Neural progenitor cell (in vitro differentiated cells): ENCODE measurements around the gene COL6A5. TPM values are rescaled to one million over a fixed set of nuclear protein-coding genes. Genes with fewer than 3 reads are reported as not detected.

Experiments used
- DNase-seq: peaks from one replicate; pipeline ENCODE4 v3.0.0-alpha.2; 2016; ENCODE audit warnings: low spot score
- H2AFZ ChIP-seq: fragments of 200-600 bp; sonication (generic); replicated peaks from 2 replicates; pipeline ENCODE4 v1.6.1; 2016; ENCODE audit warnings: antibody characterized with exemption
- H3F3A ChIP-seq: fragments of 200-600 bp; sonication (generic); 2 replicates; pipeline ENCODE4 v1.6.1; 2016; ENCODE audit warnings: antibody characterized with exemption, low read depth
- H3K27ac ChIP-seq: fragments of 200-600 bp; sonication (generic); 2 replicates; pipeline ENCODE4 v1.5.1; 2016; ENCODE audit warnings: mild to moderate bottlenecking
- H3K27me3 ChIP-seq: fragments of 200-600 bp; sonication (generic); 2 replicates; pipeline ENCODE4 v1.6.1; 2016; ENCODE audit warnings: mild to moderate bottlenecking, moderate library complexity
- H3K36me3 ChIP-seq: fragments of 200-600 bp; sonication (generic); 2 replicates; pipeline ENCODE4 v1.5.1; 2016
- H3K4me1 ChIP-seq: fragments of 200-600 bp; sonication (generic); 2 replicates; pipeline ENCODE4 v1.6.1; 2016; ENCODE audit warnings: mixed run types
- H3K4me2 ChIP-seq: fragments of 200-600 bp; sonication (generic); 2 replicates; pipeline ENCODE4 v1.6.1; 2016
- H3K4me3 ChIP-seq: fragments of 200-600 bp; sonication (generic); 2 replicates; pipeline ENCODE4 v1.5.1; 2016
- H3K79me2 ChIP-seq: fragments of 200-600 bp; sonication (generic); 2 replicates; pipeline ENCODE4 v1.6.1; 2016; ENCODE audit warnings: low read depth
- H3K9ac ChIP-seq: fragments of 200-600 bp; sonication (generic); 2 replicates; pipeline ENCODE4 v1.6.1; 2016
- H3K9me3 ChIP-seq: fragments of 200-600 bp; sonication (generic); 2 replicates; pipeline ENCODE4 v1.5.1; 2016; ENCODE audit warnings: low read depth
- H4K20me1 ChIP-seq: fragments of 200-600 bp; sonication (generic); 2 replicates; pipeline ENCODE4 v1.6.1; 2016; ENCODE audit warnings: low read depth
- H3K27ac Mint-ChIP-seq: 3 replicates; pipeline ENCODE4 v1.8.0; 2021; ENCODE audit warnings: mixed read lengths
- H3K27me3 Mint-ChIP-seq: 2 replicates; pipeline ENCODE4 v1.8.0; 2022; ENCODE audit warnings: low read depth, mild to moderate bottlenecking, inconsistent platforms, moderate library complexity, mixed read lengths; ENCODE audit not compliant: insufficient read depth
- H3K36me3 Mint-ChIP-seq: 3 replicates; pipeline ENCODE4 v1.8.0; 2021; ENCODE audit warnings: mixed read lengths
- H3K4me1 Mint-ChIP-seq: 3 replicates; pipeline ENCODE4 v1.8.0; 2021; ENCODE audit warnings: mixed read lengths
- H3K4me3 Mint-ChIP-seq: 3 replicates; pipeline ENCODE4 v1.8.0; 2021; ENCODE audit warnings: mild to moderate bottlenecking, moderate library complexity, mixed read lengths
- H3K9me3 Mint-ChIP-seq: 3 replicates; pipeline ENCODE4 v1.8.0; 2020; ENCODE audit warnings: mixed read lengths
- EZH2 ChIP-seq: fragments of 200-600 bp; sonication (generic); IDR thresholded peaks from 2 replicates; pipeline ENCODE4 v1.6.1; 2017; ENCODE audit warnings: antibody characterized with exemption, mild to moderate bottlenecking, moderate library complexity
- EZH2phosphoT487 ChIP-seq: fragments of 200-600 bp; sonication (generic); IDR thresholded peaks from 2 replicates; pipeline ENCODE4 v1.6.1; 2017; ENCODE audit warnings: antibody characterized with exemption
- total RNA-seq: library from RNA; depleted of rRNA; stranded (reverse); fragments of >200 nt; gene quantifications from 2 replicates; pipeline ENCODE4 v1.2.3, GENCODE V29; 2015; ENCODE audit warnings: low replicate concordance
- TF ChIP-seq, protein P1 (sequence below): fragments of 200-600 bp; sonication (generic); IDR thresholded peaks from 2 replicates; pipeline ENCODE4 v1.5.1; 2017; ENCODE audit warnings: antibody characterized with exemption, mild to moderate bottlenecking

Gene COL6A5
- total RNA-seq, 1 donor from 2014 or later = not detected

DNA sequence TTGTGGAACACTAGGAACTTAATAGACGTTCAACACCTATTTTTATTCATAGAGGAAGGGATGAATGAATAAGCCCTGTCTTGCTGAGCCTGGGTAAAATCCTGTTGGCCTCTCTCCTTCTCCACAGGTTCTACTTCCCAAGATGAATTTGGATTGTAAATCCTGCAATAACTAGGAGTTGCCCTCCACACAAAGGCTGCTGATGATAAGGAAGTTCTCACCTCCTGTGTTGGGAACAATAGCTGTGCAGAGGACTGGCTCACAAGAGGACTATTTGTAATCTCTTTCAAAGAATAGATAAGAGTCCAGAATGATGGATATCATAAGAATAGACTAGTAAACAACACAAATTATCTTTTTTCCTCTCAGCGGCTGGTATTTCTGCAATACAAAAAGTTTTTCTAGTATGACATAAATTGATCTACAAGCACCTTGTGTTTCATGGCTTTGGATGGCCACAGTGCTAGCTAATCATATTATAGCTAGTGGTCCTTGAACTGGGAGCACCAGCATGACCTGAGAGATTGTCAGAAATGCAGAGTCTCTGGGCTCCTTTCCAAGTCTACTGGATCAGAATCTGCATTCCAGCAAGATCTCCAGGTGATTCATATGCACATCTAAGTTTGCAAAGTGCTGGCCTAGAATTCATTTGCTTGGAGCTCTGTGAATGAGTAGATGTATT lies 143.4 kb downstream of the COL6A5 start:
- no peaks in the 10 kb centered on the region for H3F3A ChIP-seq
- no peak for DNase-seq
- H3K4me2 ChIP-seq = no peak overlapping the region
- Mint-ChIP-seq H3K4me3 (no peak overlapping the region), H3K4me1 (peaks cover 7% of the 10 kb centered on the region), H3K27me3 (no peaks in the 10 kb centered on the region), H3K36me3 (no peaks in the 10 kb centered on the region), H3K27ac (no peak overlapping the region), H3K9me3 (no peaks in the 10 kb centered on the region)
- no peaks in the 10 kb centered on the region for H3K79me2 ChIP-seq
- TF ChIP-seq, protein P1, sequence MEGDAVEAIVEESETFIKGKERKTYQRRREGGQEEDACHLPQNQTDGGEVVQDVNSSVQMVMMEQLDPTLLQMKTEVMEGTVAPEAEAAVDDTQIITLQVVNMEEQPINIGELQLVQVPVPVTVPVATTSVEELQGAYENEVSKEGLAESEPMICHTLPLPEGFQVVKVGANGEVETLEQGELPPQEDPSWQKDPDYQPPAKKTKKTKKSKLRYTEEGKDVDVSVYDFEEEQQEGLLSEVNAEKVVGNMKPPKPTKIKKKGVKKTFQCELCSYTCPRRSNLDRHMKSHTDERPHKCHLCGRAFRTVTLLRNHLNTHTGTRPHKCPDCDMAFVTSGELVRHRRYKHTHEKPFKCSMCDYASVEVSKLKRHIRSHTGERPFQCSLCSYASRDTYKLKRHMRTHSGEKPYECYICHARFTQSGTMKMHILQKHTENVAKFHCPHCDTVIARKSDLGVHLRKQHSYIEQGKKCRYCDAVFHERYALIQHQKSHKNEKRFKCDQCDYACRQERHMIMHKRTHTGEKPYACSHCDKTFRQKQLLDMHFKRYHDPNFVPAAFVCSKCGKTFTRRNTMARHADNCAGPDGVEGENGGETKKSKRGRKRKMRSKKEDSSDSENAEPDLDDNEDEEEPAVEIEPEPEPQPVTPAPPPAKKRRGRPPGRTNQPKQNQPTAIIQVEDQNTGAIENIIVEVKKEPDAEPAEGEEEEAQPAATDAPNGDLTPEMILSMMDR = no peak
- TF ChIP-seq EZH2 (no peak), EZH2phosphoT487 (no peak)
- no peak overlapping the region for H3K27ac ChIP-seq
- H3K4me1 ChIP-seq = peaks cover 4% of the 10 kb centered on the region
- H2AFZ ChIP-seq = no peak overlapping the region
- H3K9me3 ChIP-seq = no peaks in the 10 kb centered on the region
- no peaks in the 10 kb centered on the region for H4K20me1 ChIP-seq
- no peak overlapping the region for H3K9ac ChIP-seq
- no peaks in the 10 kb centered on the region for H3K27me3 ChIP-seq
- no peak overlapping the region for H3K4me3 ChIP-seq
- no peaks in the 10 kb centered on the region for H3K36me3 ChIP-seq

DNA sequence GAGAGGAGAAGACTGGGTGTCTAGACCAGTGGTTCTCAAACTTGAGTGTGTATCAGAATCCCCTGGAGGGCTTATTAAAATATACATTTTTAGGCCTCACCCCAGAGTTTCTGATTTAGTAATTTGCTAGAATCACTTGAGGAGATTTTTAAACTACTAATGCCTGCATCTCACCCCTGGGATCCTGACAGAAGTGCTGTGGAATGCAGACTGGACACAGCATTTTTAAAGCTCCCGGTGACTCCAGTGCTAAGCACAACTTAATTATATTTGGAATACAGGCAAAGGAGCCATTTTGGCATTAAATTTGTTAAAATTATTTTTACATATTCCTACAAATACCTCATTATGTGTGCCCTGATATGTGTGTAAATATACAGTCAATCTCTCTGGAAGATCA lies 144.8 kb downstream of the COL6A5 start:
- no peak for DNase-seq
- Histone ChIP-seq H2AFZ (no peak overlapping the region), H3K4me1 (peaks cover 4% of the 10 kb centered on the region), H3K36me3 (no peaks in the 10 kb centered on the region), H3K4me3 (no peak overlapping the region), H3F3A (no peaks in the 10 kb centered on the region), H3K4me2 (no peak overlapping the region), H3K9me3 (no peaks in the 10 kb centered on the region), H3K27me3 (no peaks in the 10 kb centered on the region), H4K20me1 (no peaks in the 10 kb centered on the region), H3K79me2 (no peaks in the 10 kb centered on the region), H3K27ac (no peak overlapping the region), H3K9ac (no peak overlapping the region)
- Mint-ChIP-seq H3K9me3 (no peaks in the 10 kb centered on the region), H3K4me3 (no peak overlapping the region), H3K4me1 (peaks cover 7% of the 10 kb centered on the region), H3K27ac (no peak overlapping the region), H3K36me3 (no peaks in the 10 kb centered on the region), H3K27me3 (peaks cover 2% of the 10 kb centered on the region)
- TF ChIP-seq, protein P1 = no peak

DNA sequence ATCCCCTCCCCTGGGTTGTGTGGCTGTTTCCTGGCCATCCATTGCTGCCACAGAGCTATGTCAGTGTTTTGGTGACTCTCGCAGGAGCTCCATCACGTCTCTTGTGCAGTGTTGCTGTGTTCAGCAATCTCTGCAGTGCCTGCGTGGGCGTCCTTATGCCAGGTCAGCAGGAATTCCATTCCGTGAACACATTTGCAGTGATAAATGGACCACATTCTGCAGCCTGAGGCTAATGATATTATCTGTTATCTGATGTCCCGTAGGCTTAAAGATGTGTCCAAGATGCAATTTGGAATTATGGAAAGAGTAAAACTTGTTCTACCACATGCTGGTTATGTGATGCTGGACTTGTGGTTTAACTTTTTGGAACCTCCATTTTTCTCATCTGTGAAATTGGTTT lies 146.0 kb downstream of the COL6A5 start:
- H2AFZ ChIP-seq = no peak overlapping the region
- no peak overlapping the region for H3K27ac Mint-ChIP-seq

More for the DNA sequence above, 146.0 kb downstream of the COL6A5 start:
- no peak for TF ChIP-seq EZH2
- TF ChIP-seq, protein P1 = no peak
- no peak for TF ChIP-seq EZH2phosphoT487
- Mint-ChIP-seq H3K4me3 (no peak overlapping the region), H3K36me3 (no peaks in the 10 kb centered on the region), H3K4me1 (peaks cover 7% of the 10 kb centered on the region), H3K9me3 (no peaks in the 10 kb centered on the region), H3K27me3 (peaks cover 2% of the 10 kb centered on the region)
- peaks cover 4% of the 10 kb centered on the region for H3K4me1 ChIP-seq
- H4K20me1 ChIP-seq = no peaks in the 10 kb centered on the region
- no peak overlapping the region for H3K4me3 ChIP-seq
- no peak overlapping the region for H3K4me2 ChIP-seq
- no peak for DNase-seq
- H3K27me3 ChIP-seq = no peaks in the 10 kb centered on the region
- no peak overlapping the region for H3K9ac ChIP-seq
- no peaks in the 10 kb centered on the region for H3K79me2 ChIP-seq
- no peaks in the 10 kb centered on the region for H3K9me3 ChIP-seq
- no peaks in the 10 kb centered on the region for H3F3A ChIP-seq
- no peaks in the 10 kb centered on the region for H3K36me3 ChIP-seq
- H3K27ac ChIP-seq = no peak overlapping the region
